ENCODE results near the gene SLA2.

Gene SLA2

DNA sequence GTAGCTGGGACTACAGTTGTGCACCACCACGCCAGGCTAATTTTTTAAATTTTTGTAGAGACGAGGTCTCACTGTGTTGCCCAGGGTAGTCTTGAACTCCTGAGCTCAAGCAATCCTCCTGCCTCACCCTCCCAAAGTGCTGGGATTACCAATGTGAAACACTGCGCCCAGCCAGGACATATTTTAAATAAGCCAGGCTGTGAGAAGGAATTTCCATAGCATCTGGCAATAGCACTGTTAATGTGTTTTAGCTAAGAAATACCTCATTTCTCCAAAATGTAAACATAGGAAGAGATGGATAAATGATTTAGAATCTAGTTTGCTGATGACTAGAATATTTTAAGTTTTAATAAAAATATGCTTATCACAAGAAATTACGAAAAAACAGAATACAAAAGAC is 27.0 kb upstream of the SLA2 start:
- no peak overlapping the region for H3K4me3 ChIP-seq (ENCODE audit: low read length, poor library complexity, severe bottlenecking)

DNA sequence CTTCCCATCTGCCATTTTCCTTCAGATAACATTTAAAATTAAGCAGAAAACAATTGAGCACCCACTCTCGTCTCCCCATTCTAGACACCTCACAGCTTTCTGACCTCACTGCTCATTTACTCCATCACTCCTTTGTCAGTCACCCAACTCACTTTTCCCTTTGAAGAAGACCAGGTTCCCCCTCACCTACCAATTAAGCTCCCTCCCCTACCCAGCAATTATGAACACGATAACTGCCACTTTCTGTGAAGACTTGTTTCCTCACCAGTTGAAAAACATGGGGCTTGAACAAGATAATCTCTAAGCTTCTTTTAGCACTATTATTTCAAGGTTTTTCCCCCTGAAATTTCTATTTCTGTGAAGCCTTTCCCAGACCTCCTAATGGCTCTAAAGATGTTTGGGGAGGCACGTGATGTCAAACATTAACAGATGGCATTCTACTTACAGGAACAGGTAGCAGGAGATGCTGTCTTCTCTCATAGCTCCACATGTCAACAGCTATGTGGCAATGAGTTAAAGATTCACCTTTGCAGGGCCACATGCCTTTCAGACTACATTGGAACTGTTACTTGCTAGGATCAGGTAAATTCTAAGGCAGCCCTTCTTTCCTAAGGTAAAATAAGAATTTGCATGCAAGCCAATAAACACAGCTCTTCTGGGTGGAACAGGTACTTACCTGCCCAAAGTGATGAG is 24.8 kb upstream of the SLA2 start:
- TF ChIP-seq EZH2phosphoT487 (IDR thresholded peaks at IDR 0.05; ENCODE audit: borderline replicate concordance) = no peak
- TF ChIP-seq, protein P1, sequence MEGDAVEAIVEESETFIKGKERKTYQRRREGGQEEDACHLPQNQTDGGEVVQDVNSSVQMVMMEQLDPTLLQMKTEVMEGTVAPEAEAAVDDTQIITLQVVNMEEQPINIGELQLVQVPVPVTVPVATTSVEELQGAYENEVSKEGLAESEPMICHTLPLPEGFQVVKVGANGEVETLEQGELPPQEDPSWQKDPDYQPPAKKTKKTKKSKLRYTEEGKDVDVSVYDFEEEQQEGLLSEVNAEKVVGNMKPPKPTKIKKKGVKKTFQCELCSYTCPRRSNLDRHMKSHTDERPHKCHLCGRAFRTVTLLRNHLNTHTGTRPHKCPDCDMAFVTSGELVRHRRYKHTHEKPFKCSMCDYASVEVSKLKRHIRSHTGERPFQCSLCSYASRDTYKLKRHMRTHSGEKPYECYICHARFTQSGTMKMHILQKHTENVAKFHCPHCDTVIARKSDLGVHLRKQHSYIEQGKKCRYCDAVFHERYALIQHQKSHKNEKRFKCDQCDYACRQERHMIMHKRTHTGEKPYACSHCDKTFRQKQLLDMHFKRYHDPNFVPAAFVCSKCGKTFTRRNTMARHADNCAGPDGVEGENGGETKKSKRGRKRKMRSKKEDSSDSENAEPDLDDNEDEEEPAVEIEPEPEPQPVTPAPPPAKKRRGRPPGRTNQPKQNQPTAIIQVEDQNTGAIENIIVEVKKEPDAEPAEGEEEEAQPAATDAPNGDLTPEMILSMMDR (conservative IDR thresholded peaks at IDR 0.05; ENCODE audit: low read length) = no peak
- no peaks in the 10 kb centered on the region for H3F3A ChIP-seq (ENCODE audit: low read depth)
- no peaks in the 10 kb centered on the region for H4K20me1 ChIP-seq (ENCODE audit: insufficient read depth, low read length, poor library complexity, severe bottlenecking)
- no peaks in the 10 kb centered on the region for H3K79me2 ChIP-seq (ENCODE audit: insufficient read depth, low read length)
- H3K4me2 ChIP-seq (ENCODE audit: low read depth, low read length, poor library complexity, severe bottlenecking) = no peak overlapping the region
- no peaks in the 10 kb centered on the region for H3K4me1 ChIP-seq (ENCODE audit: insufficient read depth, low read length, poor library complexity, severe bottlenecking)
- no peaks in the 10 kb centered on the region for H3K9me3 ChIP-seq (ENCODE audit: insufficient read depth, low read depth, low read length)
- H3K36me3 ChIP-seq (ENCODE audit: insufficient read depth, low read length) = no peaks in the 10 kb centered on the region
- no peak overlapping the region for H3K4me3 ChIP-seq (ENCODE audit: low read length, poor library complexity, severe bottlenecking)
- H3K9me2 ChIP-seq (replicated peaks; ENCODE audit: low read depth, low read length) = no peaks in the 10 kb centered on the region
- no peak overlapping the region for H2AFZ ChIP-seq (ENCODE audit: low read length)
- no peaks in the 10 kb centered on the region for H3K27me3 ChIP-seq (ENCODE audit: insufficient read depth, low read length, poor library complexity, severe bottlenecking)
- H3K9ac ChIP-seq (ENCODE audit: low read depth, low read length, poor library complexity, severe bottlenecking) = no peak overlapping the region

More for the DNA sequence above, 27.0 kb upstream of the SLA2 start:
- Histone ChIP-seq H4K20me1 (ENCODE audit: insufficient read depth, low read length, poor library complexity, severe bottlenecking) (no peaks in the 10 kb centered on the region), H3F3A (ENCODE audit: low read depth) (no peaks in the 10 kb centered on the region), H3K9me3 (ENCODE audit: insufficient read depth, low read depth, low read length) (no peaks in the 10 kb centered on the region), H3K79me2 (ENCODE audit: insufficient read depth, low read length) (no peaks in the 10 kb centered on the region), H3K9me2 (replicated peaks; ENCODE audit: low read depth, low read length) (no peaks in the 10 kb centered on the region), H3K9ac (ENCODE audit: low read depth, low read length, poor library complexity, severe bottlenecking) (no peak overlapping the region), H3K27me3 (ENCODE audit: insufficient read depth, low read length, poor library complexity, severe bottlenecking) (no peaks in the 10 kb centered on the region), H2AFZ (ENCODE audit: low read length) (no peak overlapping the region), H3K4me1 (ENCODE audit: insufficient read depth, low read length, poor library complexity, severe bottlenecking) (no peaks in the 10 kb centered on the region), H3K4me2 (ENCODE audit: low read depth, low read length, poor library complexity, severe bottlenecking) (no peak overlapping the region), H3K36me3 (ENCODE audit: insufficient read depth, low read length) (no peaks in the 10 kb centered on the region)
- TF ChIP-seq, protein P1 (conservative IDR thresholded peaks at IDR 0.05; ENCODE audit: low read length) = no peak
- TF ChIP-seq EZH2phosphoT487 (IDR thresholded peaks at IDR 0.05; ENCODE audit: borderline replicate concordance) = no peak

DNA sequence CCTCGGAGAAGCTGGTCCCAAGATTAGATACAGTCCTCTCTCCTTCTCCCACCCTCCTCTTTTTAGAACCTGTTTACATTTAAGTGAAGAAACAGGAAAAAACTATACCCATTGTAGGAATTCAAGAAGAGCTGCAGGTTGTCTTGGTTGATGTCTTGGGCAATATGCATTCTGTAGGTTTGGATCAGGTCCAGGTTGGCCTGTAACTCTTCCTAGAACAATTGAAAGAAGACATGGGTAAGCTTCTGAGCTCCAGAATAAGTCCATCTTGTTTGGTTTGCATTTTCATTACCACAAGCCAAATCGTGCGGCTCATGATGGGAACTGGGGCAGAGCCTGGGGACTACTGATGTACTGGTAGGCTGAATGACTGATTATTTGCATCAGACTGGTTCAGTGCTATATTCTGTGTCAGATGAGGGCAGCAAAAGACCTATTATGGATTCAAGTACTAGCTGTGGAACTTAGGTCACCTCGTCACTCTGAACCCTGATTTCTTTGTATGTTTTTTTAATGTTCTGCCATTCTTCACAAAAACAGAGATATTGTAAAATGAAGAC is 20.3 kb upstream of the SLA2 start:
- H3K4me2 ChIP-seq (ENCODE audit: low read depth, low read length, poor library complexity, severe bottlenecking) = no peak overlapping the region
- no peaks in the 10 kb centered on the region for H3K36me3 ChIP-seq (ENCODE audit: insufficient read depth, low read length)
- no peaks in the 10 kb centered on the region for H3K9me3 ChIP-seq (ENCODE audit: insufficient read depth, low read depth, low read length)
- H3K4me3 ChIP-seq (ENCODE audit: low read length, poor library complexity, severe bottlenecking) = no peak overlapping the region
- H3K4me1 ChIP-seq (ENCODE audit: insufficient read depth, low read length, poor library complexity, severe bottlenecking) = no peaks in the 10 kb centered on the region
- no peaks in the 10 kb centered on the region for H3K27me3 ChIP-seq (ENCODE audit: insufficient read depth, low read length, poor library complexity, severe bottlenecking)
- TF ChIP-seq, protein P1 (conservative IDR thresholded peaks at IDR 0.05; ENCODE audit: low read length) = peak; percentile 18; the same call in 1 of the 2 replicates
- TF ChIP-seq EZH2phosphoT487 (IDR thresholded peaks at IDR 0.05; ENCODE audit: borderline replicate concordance) = no peak
- H4K20me1 ChIP-seq (ENCODE audit: insufficient read depth, low read length, poor library complexity, severe bottlenecking) = no peaks in the 10 kb centered on the region
- no peaks in the 10 kb centered on the region for H3K9me2 ChIP-seq (replicated peaks; ENCODE audit: low read depth, low read length)
- no peaks in the 10 kb centered on the region for H3K79me2 ChIP-seq (ENCODE audit: insufficient read depth, low read length)
- H3K9ac ChIP-seq (ENCODE audit: low read depth, low read length, poor library complexity, severe bottlenecking) = no peak overlapping the region
- no peaks in the 10 kb centered on the region for H3F3A ChIP-seq (ENCODE audit: low read depth)
- H2AFZ ChIP-seq (ENCODE audit: low read length) = no peak overlapping the region

All from Loucy (cell line).